NCI-H82 treated with DMSO at 0.1 percent for 48 hours (cell line): ENCODE data around the gene FAM177B.

Experiments
- DNase-seq: peaks from one replicate; lab custom pipeline; 2025; ENCODE audit not compliant: unreplicated experiment; lab: John Stamatoyannopoulos, UW

The FAM177B gene

GRCh38 chr1:222784916-222785315 is 47.9 kb downstream of the FAM177B start:
- no peak for DNase-seq

- DNase-seq, result no peak
These were observed 48.5 kb downstream of the FAM177B start for GRCh38 chr1:222785529-222785928.

GRCh38 chr1:222786121-222786520 is 49.1 kb downstream of the FAM177B start:
- DNase-seq, result no peak

- no peak for DNase-seq
These were observed 50.7 kb downstream of the FAM177B start for GRCh38 chr1:222787729-222788128.

- DNase-seq, result no peak
These were observed 51.6 kb downstream of the FAM177B start for GRCh38 chr1:222788402-222789156.

GRCh38 chr1:222790115-222790514 is 53.1 kb downstream of the FAM177B start:
- DNase-seq, result no peak

GRCh38 chr1:222790520-222790919 is 53.5 kb downstream of the FAM177B start:
- no peak for DNase-seq

- DNase-seq, result no peak
These were observed 54.2 kb downstream of the FAM177B start for GRCh38 chr1:222791006-222791710.

- DNase-seq, result no peak
These were observed 55.7 kb downstream of the FAM177B start for GRCh38 chr1:222792744-222793143.

- DNase-seq, result no peak
These were observed 57.9 kb downstream of the FAM177B start for GRCh38 chr1:222794656-222795474.

GRCh38 chr1:222798116-222798515 is 61.1 kb downstream of the FAM177B start:
- no peak for DNase-seq

- DNase-seq, result no peak
These were observed 62.0 kb downstream of the FAM177B start for GRCh38 chr1:222798975-222799374.
